Brain microvascular endothelial cell (primary cell): ENCODE results near the gene RNF224.

ENCODE experiments used
- DNase-seq: peaks from one replicate; pipeline ENCODE4 v3.0.0-alpha.2; 2020
- H3K27ac ChIP-seq: fragments of 250-450 bp; sonication (Bioruptor Pico); 2 replicates; pipeline ENCODE4 v1.5.1; 2020; ENCODE audit warnings: mild to moderate bottlenecking, moderate library complexity
- H3K27me3 ChIP-seq: fragments of 250-450 bp; sonication (Bioruptor Pico); replicated peaks from 2 replicates; pipeline ENCODE4 v1.5.1; 2020; ENCODE audit warnings: mild to moderate bottlenecking
- H3K36me3 ChIP-seq: fragments of 250-450 bp; sonication (Bioruptor Pico); replicated peaks from 2 replicates; pipeline ENCODE4 v1.5.1; 2020; ENCODE audit warnings: mild to moderate bottlenecking
- H3K4me3 ChIP-seq: 2 replicates; pipeline ENCODE4 v1.5.1; 2011; ENCODE audit warnings: low read depth, mild to moderate bottlenecking, control low read depth, low read length, moderate library complexity
- in situ Hi-C: cut with HindIII; loops from 2 replicates; pipeline ENCODE4 v1.10.0; 2017; ENCODE audit warnings: low sequenced_read_pairs, low pct_ligation_motif_present
- TF ChIP-seq, protein P1 (sequence below): IDR thresholded peaks from 2 replicates; pipeline ENCODE4 v1.5.1; 2011; ENCODE audit warnings: low read depth, mild to moderate bottlenecking, moderate library complexity, low read length, control low read depth, inconsistent platforms; ENCODE audit errors: missing control alignments

Gene RNF224

DNA sequence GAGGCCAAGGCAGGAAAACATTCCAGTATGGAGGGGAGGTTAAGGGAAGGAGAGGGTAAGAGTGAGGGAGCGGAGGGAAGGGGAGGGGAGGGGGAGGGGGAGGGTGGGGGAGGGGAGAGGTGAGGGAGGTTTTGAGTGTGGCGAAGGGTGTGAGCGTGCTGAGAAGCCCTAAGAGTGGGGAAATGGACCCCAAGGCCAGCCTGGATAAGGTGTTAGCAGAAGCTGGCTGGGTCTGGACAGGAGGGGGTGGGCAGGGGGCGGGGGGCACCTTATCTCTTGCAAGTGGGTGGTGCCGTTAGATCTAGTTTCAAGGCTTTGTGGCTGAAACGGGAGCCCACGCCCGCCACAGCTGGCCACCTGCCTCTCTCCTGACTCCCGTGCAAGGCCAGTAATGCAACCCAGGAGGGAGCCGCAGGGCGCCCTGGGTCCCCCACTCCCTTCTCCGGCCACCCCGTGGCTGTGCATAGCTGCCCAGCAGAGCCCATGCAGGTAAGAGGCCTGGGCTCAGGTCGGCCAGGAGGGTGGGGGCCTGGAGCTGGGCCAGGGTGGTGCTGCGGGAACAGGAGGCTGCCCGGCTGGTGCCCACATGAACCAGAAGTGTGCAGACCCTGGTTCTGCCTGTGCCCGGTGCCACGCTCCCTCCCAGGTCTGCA lies 677 bp downstream of the RNF224 start:
- in situ Hi-C loops = no loop called here
- TF ChIP-seq, protein P1, sequence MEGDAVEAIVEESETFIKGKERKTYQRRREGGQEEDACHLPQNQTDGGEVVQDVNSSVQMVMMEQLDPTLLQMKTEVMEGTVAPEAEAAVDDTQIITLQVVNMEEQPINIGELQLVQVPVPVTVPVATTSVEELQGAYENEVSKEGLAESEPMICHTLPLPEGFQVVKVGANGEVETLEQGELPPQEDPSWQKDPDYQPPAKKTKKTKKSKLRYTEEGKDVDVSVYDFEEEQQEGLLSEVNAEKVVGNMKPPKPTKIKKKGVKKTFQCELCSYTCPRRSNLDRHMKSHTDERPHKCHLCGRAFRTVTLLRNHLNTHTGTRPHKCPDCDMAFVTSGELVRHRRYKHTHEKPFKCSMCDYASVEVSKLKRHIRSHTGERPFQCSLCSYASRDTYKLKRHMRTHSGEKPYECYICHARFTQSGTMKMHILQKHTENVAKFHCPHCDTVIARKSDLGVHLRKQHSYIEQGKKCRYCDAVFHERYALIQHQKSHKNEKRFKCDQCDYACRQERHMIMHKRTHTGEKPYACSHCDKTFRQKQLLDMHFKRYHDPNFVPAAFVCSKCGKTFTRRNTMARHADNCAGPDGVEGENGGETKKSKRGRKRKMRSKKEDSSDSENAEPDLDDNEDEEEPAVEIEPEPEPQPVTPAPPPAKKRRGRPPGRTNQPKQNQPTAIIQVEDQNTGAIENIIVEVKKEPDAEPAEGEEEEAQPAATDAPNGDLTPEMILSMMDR = no peak
- no peaks in the 10 kb centered on the region for H3K27me3 ChIP-seq

DNA sequence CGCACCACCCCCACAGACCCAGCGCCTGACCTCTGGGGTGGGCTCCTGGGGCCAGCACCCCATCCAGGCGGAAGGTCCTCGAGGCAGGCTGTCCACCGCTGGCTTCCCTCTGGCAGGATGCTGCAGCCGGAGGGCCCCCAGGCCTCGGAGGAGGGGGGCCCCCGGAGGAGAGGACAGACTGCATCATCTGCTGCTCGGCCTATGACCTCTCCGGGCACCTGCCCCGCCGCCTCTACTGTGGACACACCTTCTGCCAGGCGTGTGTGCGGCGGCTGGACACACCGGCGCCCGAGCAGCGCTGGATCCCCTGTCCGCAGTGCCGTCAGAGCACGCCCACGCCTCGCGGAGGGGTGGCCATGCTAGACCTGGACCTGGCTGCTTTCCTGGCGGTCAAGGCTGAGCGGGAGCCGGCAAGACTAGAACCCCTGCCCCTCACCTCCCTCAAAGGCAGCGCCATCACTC lies 1.2 kb downstream of the RNF224 start:
- in situ Hi-C loops = no loop called here
- Histone ChIP-seq H3K27ac (no peak overlapping the region), H3K4me3 (no peak overlapping the region), H3K36me3 (no peaks in the 10 kb centered on the region), H3K27me3 (no peaks in the 10 kb centered on the region)
- TF ChIP-seq, protein P1 = no peak
- no peak for DNase-seq

More for the DNA sequence above, 677 bp downstream of the RNF224 start:
- H3K27ac ChIP-seq = no peak overlapping the region
- no peaks in the 10 kb centered on the region for H3K36me3 ChIP-seq
- no peak overlapping the region for H3K4me3 ChIP-seq
- DNase-seq = no peak

DNA sequence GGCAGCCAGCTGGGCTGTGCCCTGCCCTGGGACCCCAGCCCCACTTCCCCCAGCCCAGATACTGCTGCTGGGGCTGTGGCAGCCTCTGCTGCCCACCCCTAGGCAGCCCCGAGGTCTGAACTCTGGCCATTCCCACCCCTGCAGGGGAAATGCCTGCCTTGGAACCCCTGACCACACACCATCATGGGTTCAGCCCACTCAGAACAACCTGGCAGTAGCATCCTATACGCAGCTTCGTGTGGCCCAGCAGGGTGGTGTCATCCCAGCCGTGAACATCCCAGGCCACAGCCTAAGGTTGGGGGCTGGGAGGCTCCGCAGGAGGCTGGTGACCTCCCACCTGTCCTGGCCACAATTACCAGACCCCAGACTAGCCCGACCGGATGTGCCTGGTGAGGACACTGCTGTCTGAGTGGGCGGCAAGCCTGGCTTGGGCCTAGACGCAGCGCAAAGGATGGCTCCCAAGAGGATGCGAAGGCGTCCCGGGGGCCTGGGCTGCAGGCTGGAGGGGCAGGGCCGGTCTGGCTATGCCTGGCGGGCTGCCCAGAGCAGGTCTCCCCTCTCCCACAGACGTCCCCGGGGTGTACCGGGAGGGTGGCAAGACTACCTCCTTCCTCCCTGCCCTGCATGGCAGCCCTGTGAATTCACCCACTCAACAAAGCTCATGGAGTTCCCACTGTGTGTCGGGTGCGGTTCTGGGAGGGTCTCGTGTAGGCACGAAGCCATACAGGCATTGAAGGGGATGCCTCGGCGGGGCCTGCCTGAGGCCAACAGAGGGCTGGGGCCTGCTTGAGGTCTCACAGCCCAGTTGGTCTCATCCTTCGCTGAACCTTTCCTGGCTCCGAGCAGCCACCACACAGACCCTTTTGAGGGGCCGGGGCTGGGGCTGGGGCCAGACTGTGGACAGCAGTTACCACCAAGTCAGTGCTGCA lies 1.9 kb downstream of the RNF224 start:
- no peak overlapping the region for H3K4me3 ChIP-seq
- H3K27ac ChIP-seq = no peak overlapping the region
- H3K27me3 ChIP-seq = no peaks in the 10 kb centered on the region
- TF ChIP-seq, protein P1 = no peak
- in situ Hi-C loops = no loop called here
- H3K36me3 ChIP-seq = no peaks in the 10 kb centered on the region
- no peak for DNase-seq

DNA sequence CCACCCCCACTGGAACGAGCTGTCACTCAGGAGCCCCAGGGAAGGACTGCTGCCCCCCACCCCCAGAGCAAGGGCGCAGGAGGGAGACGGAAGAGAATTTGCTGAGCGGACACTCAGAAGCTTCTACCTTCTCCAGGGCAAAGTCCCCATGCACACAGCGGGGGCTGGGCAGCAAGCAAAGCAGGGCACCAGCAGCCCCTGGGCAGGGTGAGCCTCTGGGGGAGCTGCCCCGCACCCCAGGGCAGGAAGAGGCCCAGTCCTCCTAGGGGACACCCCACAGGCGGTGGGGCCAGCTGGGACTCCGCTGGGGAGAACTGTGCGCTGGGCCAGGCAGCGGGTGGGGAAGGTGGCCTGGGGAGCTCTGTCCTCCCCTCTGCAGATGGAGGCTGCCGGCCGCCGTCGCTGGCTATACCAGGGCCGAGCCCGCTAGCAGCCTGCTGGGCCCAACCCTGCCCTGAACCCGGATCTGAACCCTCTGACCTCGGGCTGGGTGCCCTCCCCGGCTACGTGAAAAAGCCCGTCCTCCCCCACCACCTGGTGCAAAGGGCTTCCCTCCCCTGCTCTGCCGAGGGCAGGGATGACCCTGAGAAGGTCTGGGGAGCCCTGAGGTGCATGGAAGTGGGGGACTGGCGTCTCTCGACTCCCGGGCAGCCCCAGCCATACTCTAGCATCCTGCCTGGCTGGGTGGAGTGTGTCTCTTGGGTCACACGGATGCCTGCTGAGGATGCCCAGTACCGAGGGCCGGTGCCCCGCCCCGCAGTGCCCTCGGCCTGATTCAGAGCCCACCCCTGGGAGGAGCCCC lies 2.8 kb downstream of the RNF224 start:
- H3K4me3 ChIP-seq = no peak overlapping the region
- in situ Hi-C loops = no loop called here
- H3K36me3 ChIP-seq = no peaks in the 10 kb centered on the region
- no peaks in the 10 kb centered on the region for H3K27me3 ChIP-seq
- H3K27ac ChIP-seq = no peak overlapping the region
- TF ChIP-seq, protein P1 = no peak
- no peak for DNase-seq

DNA sequence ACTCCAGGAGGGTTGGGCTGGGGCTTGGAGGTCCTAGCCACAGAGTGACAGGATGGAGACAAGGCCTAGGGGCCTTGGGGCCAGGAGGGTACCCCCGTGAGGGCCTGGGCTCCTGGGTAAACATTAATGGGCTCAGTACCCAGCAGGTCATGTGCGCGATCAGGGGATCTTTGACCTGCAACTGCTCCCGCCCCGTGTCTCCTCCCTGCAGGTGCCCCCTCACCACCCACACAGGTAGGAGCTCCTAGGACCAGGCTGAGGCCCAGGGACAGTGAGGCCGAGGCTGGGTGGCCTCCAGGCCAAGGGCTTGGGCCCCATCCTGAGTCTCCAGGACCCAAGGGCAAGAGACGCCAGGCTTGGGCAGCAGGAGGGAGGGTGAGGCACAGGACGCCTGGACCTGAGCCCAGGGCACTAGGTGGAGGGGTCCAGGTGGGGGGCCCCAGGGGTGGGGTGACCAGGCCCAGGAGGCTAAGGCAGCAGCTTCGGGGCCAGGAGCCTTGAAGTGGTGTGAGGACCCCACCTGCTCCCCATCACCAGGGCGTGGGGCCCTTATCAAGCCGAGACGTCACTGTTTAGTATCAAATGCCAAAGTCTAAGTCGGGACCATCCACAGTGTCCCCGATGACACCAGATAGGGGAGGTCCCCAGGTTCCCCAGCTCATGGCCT lies 3.5 kb downstream of the RNF224 start, which contains the start of gene SLC34A3:
Gene SLC34A3 (plus strand): TSS at position 197 of the 667 bp plus-strand sequence. CDS start 802 bp downstream, outside the sequence.
- Histone ChIP-seq H3K4me3 (no peak within 1 kb of the TSS), H3K36me3 (no peaks in the 10 kb centered on the region), H3K27ac (no peak within 1 kb of the TSS), H3K27me3 (no peaks in the 10 kb centered on the region)
- in situ Hi-C loops = no loop called here
- TF ChIP-seq, protein P1 = no peak
- DNase-seq = no peak
